GM10248 (cell line): ENCODE results near the gene CD37.

ENCODE experiments used
- CTCF ChIA-PET: fragments of 300-600 bp; sonication (Branson Sonifier 250); formaldehyde crosslinking; extraction: SDS; loops from one replicate; lab custom pipeline; 2021; ENCODE audit warnings: antibody characterized with exemption; lab: Yijun Ruan, JAX
- POLR2A ChIA-PET: fragments of 350-650 bp; sonication (Branson Sonifier 250); formaldehyde crosslinking; extraction: SDS; loops from one replicate; lab custom pipeline; 2020; ENCODE audit warnings: antibody characterized with exemption; lab: Yijun Ruan, JAX
- DNase-seq: peaks from one replicate; pipeline ENCODE4 v3.0.0; 2012; ENCODE audit errors: extremely low spot score
- TF ChIP-seq, protein P1 (sequence below): IDR thresholded peaks from 2 replicates; pipeline ENCODE4 v1.5.1; 2012; ENCODE audit warnings: mild to moderate bottlenecking, low read depth; ENCODE audit errors: extremely low read depth, missing control alignments, control extremely low read depth

CD37 gene

GRCh38 chr19:49357186-49357585 is 22.0 kb downstream of the CD37 start:
- TF ChIP-seq, protein P1, sequence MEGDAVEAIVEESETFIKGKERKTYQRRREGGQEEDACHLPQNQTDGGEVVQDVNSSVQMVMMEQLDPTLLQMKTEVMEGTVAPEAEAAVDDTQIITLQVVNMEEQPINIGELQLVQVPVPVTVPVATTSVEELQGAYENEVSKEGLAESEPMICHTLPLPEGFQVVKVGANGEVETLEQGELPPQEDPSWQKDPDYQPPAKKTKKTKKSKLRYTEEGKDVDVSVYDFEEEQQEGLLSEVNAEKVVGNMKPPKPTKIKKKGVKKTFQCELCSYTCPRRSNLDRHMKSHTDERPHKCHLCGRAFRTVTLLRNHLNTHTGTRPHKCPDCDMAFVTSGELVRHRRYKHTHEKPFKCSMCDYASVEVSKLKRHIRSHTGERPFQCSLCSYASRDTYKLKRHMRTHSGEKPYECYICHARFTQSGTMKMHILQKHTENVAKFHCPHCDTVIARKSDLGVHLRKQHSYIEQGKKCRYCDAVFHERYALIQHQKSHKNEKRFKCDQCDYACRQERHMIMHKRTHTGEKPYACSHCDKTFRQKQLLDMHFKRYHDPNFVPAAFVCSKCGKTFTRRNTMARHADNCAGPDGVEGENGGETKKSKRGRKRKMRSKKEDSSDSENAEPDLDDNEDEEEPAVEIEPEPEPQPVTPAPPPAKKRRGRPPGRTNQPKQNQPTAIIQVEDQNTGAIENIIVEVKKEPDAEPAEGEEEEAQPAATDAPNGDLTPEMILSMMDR, result no peak
- ChIA-PET POLR2A (no interaction called here), CTCF (interaction anchor here (0.7 to 1.9 kb wide), 4 partner anchors 8 to 47 kb away, joined by 3 to 7 read pairs (median 3); no protein-coding TSS in a partner anchor)
- no peak for DNase-seq

DNA sequence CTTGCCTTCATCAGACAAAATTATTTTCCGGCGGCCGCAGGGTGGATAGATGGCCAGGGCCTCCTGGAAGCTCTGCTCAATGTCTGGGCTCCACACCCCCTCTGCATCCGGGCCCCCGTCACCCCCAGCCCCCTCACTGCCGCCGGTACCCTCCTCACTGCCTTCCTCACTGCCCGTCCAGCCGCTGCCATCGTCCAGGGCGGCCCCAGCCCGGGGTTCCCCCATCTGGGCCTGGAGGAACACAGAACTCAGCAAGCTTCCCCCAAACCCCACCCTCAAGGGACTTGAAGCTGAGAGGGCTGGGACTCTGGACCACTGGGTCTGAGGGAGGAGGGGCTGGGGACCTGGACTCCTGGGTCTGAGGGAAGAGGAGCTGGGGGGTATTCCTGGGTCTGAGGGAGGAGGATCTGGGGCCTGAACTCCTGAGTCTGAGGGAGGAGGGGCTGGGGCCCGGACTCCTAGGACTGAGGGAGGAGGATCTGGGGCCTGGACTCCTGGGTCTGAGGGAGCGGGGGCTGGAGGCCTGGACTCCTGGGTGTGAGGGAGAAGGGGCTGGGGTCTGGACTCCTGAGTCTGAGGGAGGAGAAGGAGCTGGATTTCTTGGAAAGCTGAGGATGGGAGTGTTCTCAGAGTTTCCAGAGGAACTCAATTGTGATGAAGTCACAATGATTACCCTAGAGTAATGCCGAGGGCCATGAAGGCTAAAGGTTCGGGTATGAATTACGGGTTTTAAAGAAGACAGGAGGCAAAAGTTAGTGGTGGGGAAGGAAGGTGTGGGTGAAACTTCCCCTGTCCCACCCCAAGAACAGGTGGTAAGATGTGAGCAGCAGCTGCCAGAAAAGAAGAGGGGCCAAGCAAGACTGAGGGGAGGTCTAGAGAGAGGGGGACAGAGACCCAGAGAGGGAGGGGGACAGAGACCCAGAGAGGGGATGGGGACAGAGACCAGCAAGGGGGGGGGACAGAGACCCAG is 24.9 kb downstream of the CD37 start:
- ChIA-PET POLR2A (no interaction called here), CTCF (interaction anchor here (1.3 to 2.2 kb wide), 3 partner anchors 12 to 33 kb away, joined by 3 to 8 read pairs (median 4); no protein-coding TSS in a partner anchor)
- DNase-seq, result peak; percentile 19
- TF ChIP-seq, protein P1, result no peak

GRCh38 chr19:49361438-49362047 is 26.3 kb downstream of the CD37 start:
- ChIA-PET CTCF (no interaction called here), POLR2A (interaction anchor here (0.6 kb wide), 1 partner anchor 27 kb away, joined by 4 read pairs; the partner anchor contains the start of gene KASH5)
- TF ChIP-seq, protein P1, result no peak
- DNase-seq, result peak; percentile 37

- TF ChIP-seq, protein P1, result no peak
These were observed 27.1 kb downstream of the CD37 start, which contains the start of gene TEAD2 for GRCh38 chr19:49362048-49362928. Gene TEAD2, minus strand, starts transcription at chr19:49362416. Its CDS starts 2,341 bp downstream, at chr19:49360075.

GRCh38 chr19:49362929-49363267 is 27.7 kb downstream of the CD37 start:
- POLR2A ChIA-PET, result no interaction called here
- DNase-seq, result no peak
- TF ChIP-seq, protein P1, result no peak
- CTCF ChIA-PET, result interaction anchor here (1.0 to 1.6 kb wide), 2 partner anchors 16 to 20 kb away, joined by 3 to 4 read pairs; no protein-coding TSS in a partner anchor

More at GRCh38 chr19:49362048-49362928, 27.1 kb downstream of the CD37 start, which contains the start of gene TEAD2:
- no peak for DNase-seq
- ChIA-PET CTCF (interaction anchor here (1.0 to 1.6 kb wide), 2 partner anchors 17 to 21 kb away, joined by 3 to 4 read pairs; no protein-coding TSS in a partner anchor), POLR2A (interaction anchor here (0.6 kb wide), 1 partner anchor 26 kb away, joined by 4 read pairs; the partner anchor contains the start of gene KASH5)
